PC-9 (cell line): Measurements from ENCODE around the gene TLR3. TPM values are rescaled to one million over a fixed set of nuclear protein-coding genes. Genes with fewer than 3 reads are reported as not detected.

Experiments used
- BruUV-seq: library from RNA; stranded (reverse); fragments of 400-500 nt; replicated peaks from 2 replicates; lab custom pipeline; 2021; lab: Mats Ljungman, UMichigan
- CTCF ChIA-PET: fragments of 300-600 bp; sonication (Branson Sonifier 250); formaldehyde crosslinking; loops from one replicate; lab custom pipeline; 2022; ENCODE audit warnings: antibody characterized with exemption; lab: Charles Lee
- POLR2A ChIA-PET: fragments of 300-600 bp; sonication (Branson Sonifier 250); formaldehyde crosslinking; loops from one replicate; lab custom pipeline; 2022; ENCODE audit warnings: antibody characterized with exemption; ENCODE audit not compliant: unreplicated experiment; lab: Charles Lee
- DNase-seq, 2 experiments: peaks; one replicate each; pipeline versions ENCODE4 v3.0.0 to v3.0.0-alpha.2; 2015 to 2022; ENCODE audit warnings: mixed read lengths in 1 of 2
- H2AFZ ChIP-seq: fragments of 200-600 bp; sonication (generic); 2 replicates; pipeline ENCODE4 v1.8.1; 2017; ENCODE audit warnings: antibody characterized with exemption
- H3F3A ChIP-seq: fragments of 200-600 bp; sonication (generic); 2 replicates; pipeline ENCODE4 v1.8.1; 2017; ENCODE audit warnings: antibody characterized with exemption, mild to moderate bottlenecking, low read depth; ENCODE audit not compliant: insufficient read depth
- H3K27ac ChIP-seq: fragments of 200-600 bp; sonication (generic); 2 replicates; pipeline ENCODE4 v1.6.1; 2016; ENCODE audit warnings: mixed run types
- H3K27me3 ChIP-seq: fragments of 200-600 bp; sonication (generic); 2 replicates; pipeline ENCODE4 v1.6.1; 2016; ENCODE audit warnings: low read depth, mixed run types; ENCODE audit not compliant: insufficient read depth
- H3K36me3 ChIP-seq: fragments of 200-600 bp; sonication (generic); 2 replicates; pipeline ENCODE4 v1.6.1; 2016; ENCODE audit warnings: low read depth, mixed run types
- H3K4me1 ChIP-seq: fragments of 200-600 bp; sonication (generic); replicated peaks from 2 replicates; pipeline ENCODE4 v1.6.1; 2016; ENCODE audit warnings: mixed run types; ENCODE audit not compliant: insufficient read depth
- H3K4me2 ChIP-seq: fragments of 200-600 bp; sonication (generic); 2 replicates; pipeline ENCODE4 v1.6.1; 2017; ENCODE audit warnings: mixed run types
- H3K4me3 ChIP-seq: fragments of 200-600 bp; sonication (generic); 2 replicates; pipeline ENCODE4 v1.6.1; 2016; ENCODE audit warnings: mixed run types
- H3K79me2 ChIP-seq: fragments of 200-600 bp; sonication (generic); 2 replicates; pipeline ENCODE4 v1.6.1; 2017; ENCODE audit warnings: low read depth, mixed run types
- H3K9me2 ChIP-seq: fragments of 200-600 bp; sonication (generic); 2 replicates; pipeline ENCODE4 v1.8.1; 2017; ENCODE audit warnings: mild to moderate bottlenecking; ENCODE audit not compliant: insufficient read depth
- H3K9me3 ChIP-seq: fragments of 200-600 bp; sonication (generic); 2 replicates; pipeline ENCODE4 v1.8.1; 2016; ENCODE audit warnings: low read depth; ENCODE audit not compliant: insufficient read depth
- H4K20me1 ChIP-seq: fragments of 200-600 bp; sonication (generic); 2 replicates; pipeline ENCODE4 v1.8.1; 2017; ENCODE audit not compliant: insufficient read depth
- EZH2 ChIP-seq: fragments of 200-600 bp; sonication (generic); IDR thresholded peaks from 2 replicates; pipeline ENCODE4 v1.8.0; 2017; ENCODE audit warnings: antibody characterized with exemption, low read depth
- intact Hi-C: fragments of 100-400 bp; cut with micrococcal nuclease; formaldehyde crosslinking; loops from one replicate; pipeline ENCODE4 v1.10.0; 2022; ENCODE audit not compliant: unreplicated experiment
- total RNA-seq: library from RNA; stranded (reverse); gene quantifications from 2 replicates; pipeline ENCODE4 v1.2.3, GENCODE V29; 2021
- TF ChIP-seq, protein P1 (sequence below): fragments of 200-600 bp; sonication (generic); conservative IDR thresholded peaks from 2 replicates; pipeline ENCODE4 v1.6.1; 2017; ENCODE audit warnings: mixed run types, antibody characterized with exemption, mild to moderate bottlenecking, moderate library complexity

Gene TLR3
- total RNA-seq, 1 experiment from 2014 or later: 10.3 TPM

DNA sequence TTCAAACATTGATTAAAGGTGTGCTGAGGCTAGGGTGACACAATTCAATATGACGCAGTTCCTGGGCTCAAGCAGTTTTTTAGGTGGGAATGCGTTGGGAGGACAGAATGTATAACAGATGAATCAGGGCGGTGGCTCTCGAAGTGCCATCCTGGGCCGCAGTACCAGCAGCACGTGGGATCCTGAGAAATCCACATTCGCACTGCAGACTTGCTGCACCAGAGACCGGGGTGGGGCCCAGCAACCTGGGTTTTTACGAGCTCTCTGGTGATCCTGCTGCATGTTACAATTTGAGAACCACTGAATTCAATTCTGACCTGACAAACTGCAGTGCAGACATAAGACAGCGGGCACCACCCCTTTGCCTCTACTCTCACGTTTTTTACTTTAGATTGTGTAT is 65.9 kb downstream of the TLR3 start:
- CTCF ChIA-PET: no interaction called here
- POLR2A ChIA-PET: no interaction called here
- no peak overlapping the region for H3K27ac ChIP-seq

DNA sequence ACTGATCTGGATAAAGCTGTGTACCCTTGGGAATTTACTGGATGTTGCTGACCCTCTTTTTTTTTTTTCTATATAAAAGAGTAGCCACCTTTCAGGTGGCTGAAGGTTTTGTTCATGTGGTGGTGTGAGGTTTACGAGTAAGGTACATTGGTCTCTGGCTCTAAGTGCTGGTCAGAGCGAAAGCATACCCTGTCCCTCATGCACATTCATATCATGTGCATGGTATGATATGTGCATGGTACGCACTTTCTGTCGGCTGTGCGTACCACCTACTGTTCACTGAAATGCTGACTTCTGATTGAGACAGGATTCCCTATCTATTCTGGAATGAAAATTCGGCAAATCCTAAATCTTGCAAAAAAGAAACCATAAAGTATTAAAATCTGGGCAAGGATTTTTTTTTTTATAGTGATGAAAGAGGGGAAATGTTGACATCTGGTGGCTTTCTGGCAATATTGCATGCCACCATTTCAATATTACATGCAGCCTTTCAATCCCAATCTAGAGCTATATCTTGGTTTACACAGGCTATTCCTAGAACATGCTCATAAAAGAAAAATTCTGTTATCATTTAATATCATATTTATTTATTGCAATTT is 68.3 kb downstream of the TLR3 start:
- no peaks in the 10 kb centered on the region for H3K4me1 ChIP-seq
- POLR2A ChIA-PET: interaction anchor here (0.7 kb wide), 2 partner anchors 70 to 772 kb away, joined by 3 to 5 read pairs; no protein-coding TSS in a partner anchor
- no peak overlapping the region for H3K27ac ChIP-seq
- no peak for DNase-seq
- no peaks in the 10 kb centered on the region for H3F3A ChIP-seq
- H3K27me3 ChIP-seq: no peaks in the 10 kb centered on the region
- H4K20me1 ChIP-seq: no peaks in the 10 kb centered on the region
- no peak for TF ChIP-seq EZH2
- TF ChIP-seq, protein P1, sequence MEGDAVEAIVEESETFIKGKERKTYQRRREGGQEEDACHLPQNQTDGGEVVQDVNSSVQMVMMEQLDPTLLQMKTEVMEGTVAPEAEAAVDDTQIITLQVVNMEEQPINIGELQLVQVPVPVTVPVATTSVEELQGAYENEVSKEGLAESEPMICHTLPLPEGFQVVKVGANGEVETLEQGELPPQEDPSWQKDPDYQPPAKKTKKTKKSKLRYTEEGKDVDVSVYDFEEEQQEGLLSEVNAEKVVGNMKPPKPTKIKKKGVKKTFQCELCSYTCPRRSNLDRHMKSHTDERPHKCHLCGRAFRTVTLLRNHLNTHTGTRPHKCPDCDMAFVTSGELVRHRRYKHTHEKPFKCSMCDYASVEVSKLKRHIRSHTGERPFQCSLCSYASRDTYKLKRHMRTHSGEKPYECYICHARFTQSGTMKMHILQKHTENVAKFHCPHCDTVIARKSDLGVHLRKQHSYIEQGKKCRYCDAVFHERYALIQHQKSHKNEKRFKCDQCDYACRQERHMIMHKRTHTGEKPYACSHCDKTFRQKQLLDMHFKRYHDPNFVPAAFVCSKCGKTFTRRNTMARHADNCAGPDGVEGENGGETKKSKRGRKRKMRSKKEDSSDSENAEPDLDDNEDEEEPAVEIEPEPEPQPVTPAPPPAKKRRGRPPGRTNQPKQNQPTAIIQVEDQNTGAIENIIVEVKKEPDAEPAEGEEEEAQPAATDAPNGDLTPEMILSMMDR: peak; percentile 63
- CTCF ChIA-PET: interaction anchor here (0.6 to 1.6 kb wide), 14 partner anchors 9 to 756 kb away, joined by 3 to 20 read pairs (median 4); partner anchors contain the start of gene TLR3
- H3K9me2 ChIP-seq: no peaks in the 10 kb centered on the region
- no peaks in the 10 kb centered on the region for H3K36me3 ChIP-seq
- H3K4me2 ChIP-seq: no peak overlapping the region
- intact Hi-C loops: loop anchor here (1.0 to 10.0 kb wide), 3 partner anchors 69 to 540 kb away; no protein-coding TSS in a partner anchor
- H3K79me2 ChIP-seq: no peaks in the 10 kb centered on the region
- BruUV-seq: no TSS peak
- H3K9me3 ChIP-seq: no peaks in the 10 kb centered on the region
- no peak overlapping the region for H3K4me3 ChIP-seq
- H2AFZ ChIP-seq: no peak overlapping the region

More for the DNA sequence above, 65.9 kb downstream of the TLR3 start:
- Histone ChIP-seq H3K36me3 (no peaks in the 10 kb centered on the region), H3F3A (no peaks in the 10 kb centered on the region), H2AFZ (no peak overlapping the region), H3K4me2 (no peak overlapping the region), H3K4me1 (no peaks in the 10 kb centered on the region), H3K9me3 (no peaks in the 10 kb centered on the region), H3K9me2 (no peaks in the 10 kb centered on the region), H3K4me3 (no peak overlapping the region), H3K27me3 (no peaks in the 10 kb centered on the region), H4K20me1 (no peaks in the 10 kb centered on the region), H3K79me2 (no peaks in the 10 kb centered on the region)
- intact Hi-C loops: loop anchor here (10.0 kb wide), 1 partner anchor 490 kb away; no protein-coding TSS in a partner anchor
- DNase-seq: no peak
- TF ChIP-seq, protein P1: no peak
- no peak for TF ChIP-seq EZH2
- BruUV-seq: no TSS peak

Other genes with a start within 250 kb of the TLR3 start
- 0.26 and 0.80 TPM in 2 replicates for gene FAM149A, start 35.5 kb downstream of the TLR3 start, total RNA-seq
- 12.5 and 13.0 TPM in 2 replicates for gene CYP4V2, start 122.4 kb downstream of the TLR3 start, total RNA-seq
- not detected in 2 replicates for gene KLKB1, start 158.4 kb downstream of the TLR3 start, total RNA-seq
- not detected in 2 replicates for gene F11, start 197.0 kb downstream of the TLR3 start, total RNA-seq